LNCAP (cell line): ENCODE results near the gene RAB28.

Experiments used
- CTCF ChIP-seq: fragments of 450-650 bp; IDR thresholded peaks from 2 replicates; pipeline ENCODE4 v1.5.1; 2017; ENCODE audit warnings: mild to moderate bottlenecking

Gene RAB28

GRCh38 chr4:13527192-13527980, 43.2 kb upstream of the RAB28 start:
- no peak for TF ChIP-seq CTCF

GRCh38 chr4:13526658-13527057, 42.5 kb upstream of the RAB28 start:
- TF ChIP-seq CTCF: no peak

GRCh38 chr4:13525606-13526281, 41.6 kb upstream of the RAB28 start:
- no peak for TF ChIP-seq CTCF

GRCh38 chr4:13524504-13525243, 40.5 kb upstream of the RAB28 start:
- no peak for TF ChIP-seq CTCF

- TF ChIP-seq CTCF: no peak
Observed at GRCh38 chr4:13523591-13524503, 39.7 kb upstream of the RAB28 start.

- TF ChIP-seq CTCF: no peak
Observed at GRCh38 chr4:13523105-13523477, 39.0 kb upstream of the RAB28 start.
